Ovary (tissue), 3 donors: ENCODE results near the gene FBXL7.

ENCODE experiments used
- EP300 ChIP-seq: sonication (generic); formaldehyde crosslinking; IDR thresholded peaks from one replicate; pipeline ENCODE4 v1.6.1; 2017; ENCODE audit warnings: antibody characterized with exemption
- POLR2A ChIP-seq: fragments of 450-650 bp; IDR thresholded peaks from one replicate; pipeline ENCODE4 v1.6.1; 2017; ENCODE audit warnings: antibody characterized with exemption, mild to moderate bottlenecking, moderate library complexity
- TF ChIP-seq, protein P1 (sequence below), 3 donors: fragments of 450-650 bp in 2 of 3; fragments of 200-600 bp in 1 of 3; IDR thresholded peaks; one replicate each; pipeline versions ENCODE4 v1.5.1 to v1.8.0; 2016 to 2022; ENCODE audit warnings: antibody characterized with exemption in 3 of 3, mild to moderate bottlenecking in 1 of 3
- donor health status: DM: no; HTN: no; CAD: no.

- TF ChIP-seq, protein P1, sequence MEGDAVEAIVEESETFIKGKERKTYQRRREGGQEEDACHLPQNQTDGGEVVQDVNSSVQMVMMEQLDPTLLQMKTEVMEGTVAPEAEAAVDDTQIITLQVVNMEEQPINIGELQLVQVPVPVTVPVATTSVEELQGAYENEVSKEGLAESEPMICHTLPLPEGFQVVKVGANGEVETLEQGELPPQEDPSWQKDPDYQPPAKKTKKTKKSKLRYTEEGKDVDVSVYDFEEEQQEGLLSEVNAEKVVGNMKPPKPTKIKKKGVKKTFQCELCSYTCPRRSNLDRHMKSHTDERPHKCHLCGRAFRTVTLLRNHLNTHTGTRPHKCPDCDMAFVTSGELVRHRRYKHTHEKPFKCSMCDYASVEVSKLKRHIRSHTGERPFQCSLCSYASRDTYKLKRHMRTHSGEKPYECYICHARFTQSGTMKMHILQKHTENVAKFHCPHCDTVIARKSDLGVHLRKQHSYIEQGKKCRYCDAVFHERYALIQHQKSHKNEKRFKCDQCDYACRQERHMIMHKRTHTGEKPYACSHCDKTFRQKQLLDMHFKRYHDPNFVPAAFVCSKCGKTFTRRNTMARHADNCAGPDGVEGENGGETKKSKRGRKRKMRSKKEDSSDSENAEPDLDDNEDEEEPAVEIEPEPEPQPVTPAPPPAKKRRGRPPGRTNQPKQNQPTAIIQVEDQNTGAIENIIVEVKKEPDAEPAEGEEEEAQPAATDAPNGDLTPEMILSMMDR (IDR thresholded peaks at IDR 0.05): no peak
- no peak for TF ChIP-seq POLR2A
- TF ChIP-seq EP300: no peak
These were observed 109.2 kb downstream of the FBXL7 start for GRCh38 chr5:15609076-15609725.
